HG02763 (cell line): ENCODE measurements around the gene G3BP1.
"Not testable (repeated sequence)": the region's sequence is repeated elsewhere in the genome, so short reads cannot be mapped to it uniquely, and the experiment has no call there.

Experiments
- ATAC-seq: cut with Tn5 transposase; IDR thresholded peaks from one replicate; pipeline ENCODE4 v1.9.1; 2021; ENCODE audit warnings: mild to moderate bottlenecking, moderate library complexity; ENCODE audit not compliant: unreplicated experiment

The G3BP1 gene

GRCh38 chr5:151771259-151772028 lies at the start of gene G3BP1:
Gene G3BP1 (plus strand): TSS chr5:151771954. CDS start chr5:151786621, 14,667 bp downstream.
- peak; percentile 82 for ATAC-seq

DNA sequence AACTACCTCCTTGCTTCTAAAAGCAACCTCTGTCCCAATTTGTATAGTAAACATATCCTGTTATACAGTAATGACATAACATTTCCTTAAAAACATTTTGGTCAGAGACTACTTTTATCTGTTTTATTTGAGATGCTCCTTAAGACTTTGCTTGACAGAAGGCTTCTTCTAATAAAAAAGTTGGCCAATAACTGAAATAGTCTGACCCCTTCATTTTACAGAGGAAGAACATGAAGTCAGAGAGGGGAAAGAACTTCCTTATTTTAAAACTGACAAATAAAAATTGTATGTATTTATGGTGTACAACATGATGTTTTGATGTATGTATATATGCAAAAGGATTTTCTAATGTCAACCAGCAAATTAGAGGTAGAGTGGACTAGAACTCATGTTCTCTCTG lies 49.2 kb upstream of the G3BP1 start:
- no peak for ATAC-seq

DNA sequence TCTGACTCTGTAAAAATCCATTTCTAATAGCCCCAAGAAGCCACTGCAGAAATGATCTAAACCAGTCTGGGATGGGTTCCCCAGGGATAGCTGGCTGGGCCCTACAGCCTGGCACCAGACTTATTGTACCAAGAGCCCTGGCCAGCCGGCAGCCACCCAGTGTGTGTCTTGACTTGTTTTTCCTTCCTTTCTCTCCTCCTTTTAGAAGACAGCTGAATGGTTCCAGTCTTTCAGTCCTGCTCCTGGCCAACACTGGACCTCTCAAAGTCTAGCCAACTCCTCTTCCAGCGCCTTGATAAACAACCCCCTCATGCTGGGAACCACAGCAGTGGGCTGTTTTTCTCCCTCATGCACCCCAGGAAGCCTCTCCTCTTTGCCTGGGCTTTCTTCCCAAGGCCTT lies 47.4 kb upstream of the G3BP1 start:
- no peak for ATAC-seq

- ATAC-seq: not testable (repeated sequence)
Observed at GRCh38 chr5:151729597-151729996, 42.2 kb upstream of the G3BP1 start.

- no peak for ATAC-seq
Observed at GRCh38 chr5:151730381-151730780, 41.4 kb upstream of the G3BP1 start.

DNA sequence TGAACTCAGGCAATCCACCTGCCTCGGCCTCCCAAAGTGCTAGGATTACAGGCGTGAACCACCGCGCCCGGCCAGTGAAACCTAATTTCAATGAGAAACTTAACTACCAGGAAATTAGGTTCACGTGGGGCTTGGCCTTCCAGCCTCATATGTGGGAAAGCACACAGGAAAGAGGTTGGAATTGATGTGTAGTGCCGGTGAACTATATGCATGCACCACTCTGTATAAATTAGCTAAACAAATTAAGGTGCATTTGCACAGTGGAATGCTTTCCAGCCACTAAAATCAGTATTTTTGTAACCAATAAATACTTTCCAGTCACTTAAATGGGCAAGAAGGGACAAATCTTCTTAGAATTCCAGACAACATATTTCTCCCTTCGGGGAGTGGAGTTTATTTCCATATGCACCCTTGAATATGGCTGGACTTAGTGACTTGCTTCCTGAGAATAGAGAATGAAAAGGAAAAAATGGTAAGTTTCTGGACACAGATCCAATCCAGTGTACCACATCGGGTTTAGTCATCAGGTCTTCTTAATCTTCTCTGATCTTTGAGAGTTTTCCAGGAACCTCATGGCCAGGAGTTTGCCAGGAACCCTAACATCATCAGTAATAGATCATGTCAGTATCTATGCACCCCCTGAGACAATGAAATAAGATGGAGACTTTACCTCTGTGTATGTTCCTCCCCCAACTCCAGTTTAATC lies 38.2 kb upstream of the G3BP1 start:
- ATAC-seq: no peak

DNA sequence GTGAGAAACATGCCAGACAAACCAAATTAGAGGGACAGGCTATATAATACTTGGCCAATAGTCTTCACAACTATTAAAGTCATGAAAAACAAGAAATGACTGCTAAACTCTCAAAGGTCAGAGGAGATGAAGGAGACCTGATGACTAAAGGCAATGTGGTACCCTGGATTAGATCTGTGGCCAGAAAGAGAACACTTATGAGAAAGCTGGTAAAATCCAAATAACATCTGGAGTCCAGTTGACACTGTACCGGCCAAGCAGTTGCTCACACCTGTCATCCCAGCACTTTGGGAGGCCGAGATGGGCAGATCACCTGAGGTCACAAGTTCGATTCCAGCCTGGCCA lies 37.7 kb upstream of the G3BP1 start:
- ATAC-seq: no peak

- no peak for ATAC-seq
Observed at GRCh38 chr5:151735646-151736045, 36.1 kb upstream of the G3BP1 start.

DNA sequence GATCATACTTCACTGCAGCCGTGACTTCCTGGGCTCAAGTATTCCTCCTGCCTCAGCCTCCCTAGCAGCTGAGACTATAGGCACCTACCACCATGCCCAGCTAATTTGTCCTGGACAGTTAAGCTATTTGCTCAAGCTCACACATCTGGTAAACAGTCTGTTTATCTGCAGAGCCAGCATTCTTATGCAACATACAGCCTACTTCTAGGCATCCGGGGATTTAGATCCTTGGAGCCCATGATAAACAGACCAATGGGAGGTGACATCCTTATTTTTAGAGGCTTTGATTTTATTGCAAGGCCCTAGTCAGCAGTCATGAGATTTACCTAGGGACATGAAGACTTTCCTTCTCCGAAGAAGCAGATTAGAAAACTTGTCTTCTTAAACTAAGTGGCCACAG lies 34.3 kb upstream of the G3BP1 start:
- ATAC-seq: no peak

DNA sequence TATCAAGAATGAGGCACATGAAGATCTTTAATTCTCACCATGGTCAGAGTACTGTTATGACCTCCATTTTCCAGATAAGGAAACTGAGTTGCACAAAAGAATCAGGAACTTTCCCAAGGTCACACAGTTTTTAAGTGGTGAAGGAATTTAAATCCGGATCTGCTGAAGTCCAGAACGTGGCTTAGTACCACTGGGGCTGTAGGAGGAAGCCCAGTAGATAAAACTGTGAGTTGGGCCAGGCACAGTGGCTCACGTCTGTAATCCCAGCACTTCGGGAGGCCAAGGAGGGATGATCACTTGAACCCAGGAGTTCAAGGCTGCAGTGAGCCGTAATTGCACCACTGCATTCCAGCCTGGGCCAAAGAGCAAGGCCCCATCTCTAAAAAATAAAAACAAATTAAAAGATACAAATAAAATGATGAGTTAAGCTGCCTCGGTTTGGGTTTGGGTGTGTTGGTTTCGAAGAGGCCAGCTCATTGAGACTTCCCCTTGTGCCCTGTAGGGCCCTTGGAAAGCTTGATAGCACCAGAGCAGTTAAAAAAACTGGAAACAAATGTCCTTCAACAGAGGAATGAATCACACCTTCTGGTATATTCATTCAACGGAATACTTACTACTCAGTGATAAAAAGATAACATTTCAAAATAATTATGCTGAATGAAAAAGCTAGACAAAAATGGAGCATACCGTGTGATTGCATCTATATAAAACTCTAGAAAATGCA lies 33.5 kb upstream of the G3BP1 start:
- ATAC-seq: no peak

DNA sequence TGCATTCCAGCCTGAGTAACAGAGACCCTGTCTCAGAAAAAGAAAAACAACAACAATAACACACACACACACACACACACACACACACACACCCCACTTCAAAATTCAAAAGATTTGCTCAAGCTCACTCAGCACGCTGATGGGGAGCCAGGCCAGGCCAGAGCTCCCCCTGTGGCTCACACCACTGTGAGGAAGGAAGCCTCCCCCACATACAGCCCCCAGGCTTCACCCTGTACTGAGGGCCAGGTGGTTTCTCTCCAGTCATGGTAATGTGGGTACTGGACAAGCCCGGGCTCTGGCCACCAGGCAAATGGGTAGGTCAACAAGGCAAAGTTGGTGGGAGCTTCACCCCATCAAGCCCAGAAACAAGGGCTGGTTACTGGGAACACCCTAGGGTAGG lies 32.4 kb upstream of the G3BP1 start:
- ATAC-seq: no peak

GRCh38 chr5:151739939-151740335 lies 31.8 kb upstream of the G3BP1 start:
- ATAC-seq: no peak

GRCh38 chr5:151740336-151740942 lies 31.3 kb upstream of the G3BP1 start:
- ATAC-seq: peak; percentile 62

DNA sequence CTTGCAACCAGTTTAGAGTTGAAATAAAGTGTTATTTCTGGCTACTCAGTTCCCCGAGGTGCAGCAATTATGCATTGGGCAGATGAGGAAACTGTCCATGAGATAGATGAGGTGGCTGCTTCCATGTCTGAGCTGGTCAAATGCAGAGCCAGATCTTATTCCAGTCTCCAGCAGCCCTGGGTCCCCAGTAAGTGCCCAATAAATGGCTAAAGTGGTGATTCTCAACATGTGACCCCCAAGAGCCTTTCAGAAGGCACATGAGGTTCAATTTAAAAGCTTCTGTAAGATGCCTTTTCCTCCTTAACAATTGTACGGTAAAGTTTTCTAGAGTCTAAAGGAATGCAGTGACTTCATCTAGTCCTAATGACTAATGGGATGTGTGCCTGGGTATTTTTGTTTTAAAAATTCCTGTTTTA lies 30.8 kb upstream of the G3BP1 start:
- ATAC-seq: peak; percentile 13

GRCh38 chr5:151741678-151742423 lies 29.9 kb upstream of the G3BP1 start:
- no peak for ATAC-seq

GRCh38 chr5:151742870-151743294 lies 28.9 kb upstream of the G3BP1 start:
- no peak for ATAC-seq

DNA sequence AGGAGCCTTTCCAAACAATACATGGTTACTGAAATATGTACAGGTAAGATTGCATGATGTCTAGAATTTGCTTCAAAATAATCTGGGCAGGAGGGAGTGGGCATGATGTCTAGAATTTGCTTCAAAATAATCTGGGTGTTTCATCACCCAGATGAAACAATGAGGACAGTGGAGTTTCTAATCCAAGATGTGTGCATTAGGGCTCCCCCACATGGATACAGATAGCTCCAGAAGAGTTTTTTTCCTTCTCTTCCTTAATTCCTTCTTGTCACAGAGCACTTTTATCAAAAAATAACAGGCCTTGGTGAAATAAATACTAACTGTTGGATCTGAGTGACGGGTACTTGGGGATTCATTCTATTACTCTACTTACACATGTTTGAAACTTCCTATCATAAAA lies 28.2 kb upstream of the G3BP1 start:
- ATAC-seq: no peak

GRCh38 chr5:151745071-151745705 lies 26.6 kb upstream of the G3BP1 start:
- no peak for ATAC-seq

- no peak for ATAC-seq
Observed at GRCh38 chr5:151750121-151750520, 21.6 kb upstream of the G3BP1 start.

DNA sequence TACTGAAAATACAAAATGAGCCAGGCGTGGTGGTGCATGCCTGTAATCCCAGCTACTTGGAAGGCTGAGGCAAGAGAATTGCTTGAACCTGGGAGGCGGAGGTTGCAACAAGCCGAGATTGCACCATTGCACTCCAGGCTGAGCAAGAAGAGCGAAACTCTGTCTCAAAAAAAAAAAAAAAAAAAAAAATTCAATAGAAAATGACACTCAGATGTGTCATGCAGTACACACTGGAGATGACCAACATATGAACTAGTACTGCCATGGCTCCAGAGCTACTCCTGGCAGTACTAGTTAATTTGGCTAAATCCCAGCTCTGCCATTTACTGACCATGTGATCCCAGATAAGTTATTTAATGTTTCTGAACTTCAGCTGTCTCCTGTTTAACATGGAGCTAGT lies 20.7 kb upstream of the G3BP1 start:
- ATAC-seq: no peak
